ENCODE measurements around the gene GALNT2. TPM values are rescaled to one million over a fixed set of nuclear protein-coding genes. Genes with fewer than 3 reads are reported as not detected.

GALNT2 gene
- total and polyA plus RNA-seq, 2 of the 13 experiments (the other 11 are each of a cell fraction or from before 2014, with no cell fraction given): 39.3 to 39.6 TPM

DNA sequence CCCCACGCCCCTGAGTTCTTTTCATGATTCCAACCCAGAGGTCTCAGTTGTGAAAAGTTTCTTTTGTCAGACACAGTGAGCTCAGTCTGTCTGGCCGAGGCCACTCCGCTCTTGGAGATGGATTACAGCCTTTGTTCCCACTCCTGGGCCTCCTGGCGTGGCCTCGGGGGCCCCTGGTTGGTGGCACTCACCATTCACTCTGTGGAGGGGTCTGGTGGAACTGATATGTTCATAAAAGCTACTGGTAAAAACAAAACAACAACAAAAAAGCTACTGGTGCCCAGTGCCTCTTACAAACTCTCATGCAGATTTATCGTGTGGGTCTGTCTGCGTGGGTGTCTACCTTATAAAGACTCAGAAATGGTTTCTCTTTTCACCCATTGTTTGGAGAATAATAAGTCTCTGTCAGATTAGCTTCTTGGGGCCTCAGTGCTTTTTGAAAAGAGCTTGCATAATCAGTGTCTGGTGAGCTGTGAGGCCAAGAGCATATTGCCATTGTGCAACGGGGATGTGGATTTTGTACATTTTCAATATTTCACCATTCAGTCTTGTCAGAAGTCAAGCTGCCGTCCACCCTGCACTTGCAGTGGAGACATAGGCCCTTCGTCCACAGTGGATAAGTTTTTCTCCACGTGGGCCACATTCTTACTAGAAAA is 86.7 kb downstream of the GALNT2 start (continued):
- TF ChIP-seq YEATS4 (CRISPR knock-in tag; IDR thresholded peaks at IDR 0.05; ENCODE audit: borderline replicate concordance) (0 out of 2 replicates have a peak, but pooled peaks have one; percentile 19), HHEX (CRISPR knock-in tag; IDR thresholded peaks at IDR 0.05) (0 out of 2 replicates have a peak, but pooled peaks have one; percentile 12), SAP130 (CRISPR knock-in tag; IDR thresholded peaks at IDR 0.05; ENCODE audit: low read depth) (peak; percentile 63), PHF8 (CRISPR knock-in tag; IDR thresholded peaks at IDR 0.05) (no peak), RARA (CRISPR knock-in tag; IDR thresholded peaks at IDR 0.05) (peak; percentile 66), CREB1 (IDR thresholded peaks at IDR 0.05) (no peak), CREB1 (CRISPR knock-in tag; IDR thresholded peaks at IDR 0.05) (peak; percentile 49; the same call in 1 of the 2 replicates), ZFP82 (CRISPR knock-in tag; IDR thresholded peaks at IDR 0.05; ENCODE audit: borderline replicate concordance) (peak; percentile 40; the same call in 1 of the 2 replicates), SIN3A (IDR thresholded peaks at IDR 0.05; ENCODE audit: borderline replicate concordance, low read depth, low read length) (0 out of 2 replicates have a peak, but pooled peaks have one; percentile 34), ZFY (CRISPR knock-in tag; IDR thresholded peaks at IDR 0.05) (peak; percentile 34; the same call in 1 of the 2 replicates), ZMYM2 (CRISPR knock-in tag; IDR thresholded peaks at IDR 0.05) (peak; percentile 31; the same call in 1 of the 2 replicates), ZBTB38 (CRISPR knock-in tag; IDR thresholded peaks at IDR 0.05) (no peak), ZNF331 (CRISPR knock-in tag; IDR thresholded peaks at IDR 0.05) (peak; percentile 61), RCOR2 (CRISPR knock-in tag; IDR thresholded peaks at IDR 0.05) (peak; percentile 50; the same call in 1 of the 2 replicates), KLF16 (CRISPR knock-in tag; IDR thresholded peaks at IDR 0.05) (peak in 1 of 2 experiments; percentile 79; a peak in 2 of 4 replicates), THAP11 (CRISPR knock-in tag; IDR thresholded peaks at IDR 0.05) (peak; percentile 71), ZFP62 (CRISPR knock-in tag; IDR thresholded peaks at IDR 0.05) (no peak), SOX6 (IDR thresholded peaks at IDR 0.05) (no peak), SOX6 (CRISPR knock-in tag; IDR thresholded peaks at IDR 0.05) (peak; percentile 99), ZMYM4 (CRISPR knock-in tag; IDR thresholded peaks at IDR 0.05) (peak; percentile 63), KAT7 (CRISPR knock-in tag; IDR thresholded peaks at IDR 0.05; ENCODE audit: borderline replicate concordance) (0 out of 2 replicates have a peak, but pooled peaks have one; percentile 21), SRF (IDR thresholded peaks at IDR 0.05; ENCODE audit: low read depth, low read length) (no peak), HNF4G (IDR thresholded peaks at IDR 0.05; ENCODE audit: borderline replicate concordance, low read depth, low read length) (peak; percentile 67; the same call in 1 of the 2 replicates), HNF4G (CRISPR knock-in tag; IDR thresholded peaks at IDR 0.05; ENCODE audit: borderline replicate concordance, low read depth) (no peak), MZF1 (CRISPR knock-in tag; IDR thresholded peaks at IDR 0.05; ENCODE audit: borderline replicate concordance) (no peak), REPIN1 (CRISPR knock-in tag; IDR thresholded peaks at IDR 0.05; ENCODE audit: borderline replicate concordance, low read depth) (peak; percentile 59; the same call in 1 of the 2 replicates), FOXK1 (CRISPR knock-in tag; IDR thresholded peaks at IDR 0.05; ENCODE audit: borderline replicate concordance, low read depth) (peak; percentile 84; the same call in 1 of the 2 replicates)
- TF ChIP-seq, protein P1, sequence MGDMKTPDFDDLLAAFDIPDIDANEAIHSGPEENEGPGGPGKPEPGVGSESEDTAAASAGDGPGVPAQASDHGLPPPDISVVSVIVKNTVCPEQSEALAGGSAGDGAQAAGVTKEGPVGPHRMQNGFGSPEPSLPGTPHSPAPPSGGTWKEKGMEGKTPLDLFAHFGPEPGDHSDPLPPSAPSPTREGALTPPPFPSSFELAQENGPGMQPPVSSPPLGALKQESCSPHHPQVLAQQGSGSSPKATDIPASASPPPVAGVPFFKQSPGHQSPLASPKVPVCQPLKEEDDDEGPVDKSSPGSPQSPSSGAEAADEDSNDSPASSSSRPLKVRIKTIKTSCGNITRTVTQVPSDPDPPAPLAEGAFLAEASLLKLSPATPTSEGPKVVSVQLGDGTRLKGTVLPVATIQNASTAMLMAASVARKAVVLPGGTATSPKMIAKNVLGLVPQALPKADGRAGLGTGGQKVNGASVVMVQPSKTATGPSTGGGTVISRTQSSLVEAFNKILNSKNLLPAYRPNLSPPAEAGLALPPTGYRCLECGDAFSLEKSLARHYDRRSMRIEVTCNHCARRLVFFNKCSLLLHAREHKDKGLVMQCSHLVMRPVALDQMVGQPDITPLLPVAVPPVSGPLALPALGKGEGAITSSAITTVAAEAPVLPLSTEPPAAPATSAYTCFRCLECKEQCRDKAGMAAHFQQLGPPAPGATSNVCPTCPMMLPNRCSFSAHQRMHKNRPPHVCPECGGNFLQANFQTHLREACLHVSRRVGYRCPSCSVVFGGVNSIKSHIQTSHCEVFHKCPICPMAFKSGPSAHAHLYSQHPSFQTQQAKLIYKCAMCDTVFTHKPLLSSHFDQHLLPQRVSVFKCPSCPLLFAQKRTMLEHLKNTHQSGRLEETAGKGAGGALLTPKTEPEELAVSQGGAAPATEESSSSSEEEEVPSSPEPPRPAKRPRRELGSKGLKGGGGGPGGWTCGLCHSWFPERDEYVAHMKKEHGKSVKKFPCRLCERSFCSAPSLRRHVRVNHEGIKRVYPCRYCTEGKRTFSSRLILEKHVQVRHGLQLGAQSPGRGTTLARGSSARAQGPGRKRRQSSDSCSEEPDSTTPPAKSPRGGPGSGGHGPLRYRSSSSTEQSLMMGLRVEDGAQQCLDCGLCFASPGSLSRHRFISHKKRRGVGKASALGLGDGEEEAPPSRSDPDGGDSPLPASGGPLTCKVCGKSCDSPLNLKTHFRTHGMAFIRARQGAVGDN (CRISPR knock-in tag; IDR thresholded peaks at IDR 0.05): 0 out of 2 replicates have a peak, but pooled peaks have one; percentile 17
- TF ChIP-seq, protein P2, sequence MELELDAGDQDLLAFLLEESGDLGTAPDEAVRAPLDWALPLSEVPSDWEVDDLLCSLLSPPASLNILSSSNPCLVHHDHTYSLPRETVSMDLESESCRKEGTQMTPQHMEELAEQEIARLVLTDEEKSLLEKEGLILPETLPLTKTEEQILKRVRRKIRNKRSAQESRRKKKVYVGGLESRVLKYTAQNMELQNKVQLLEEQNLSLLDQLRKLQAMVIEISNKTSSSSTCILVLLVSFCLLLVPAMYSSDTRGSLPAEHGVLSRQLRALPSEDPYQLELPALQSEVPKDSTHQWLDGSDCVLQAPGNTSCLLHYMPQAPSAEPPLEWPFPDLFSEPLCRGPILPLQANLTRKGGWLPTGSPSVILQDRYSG (CRISPR knock-in tag; IDR thresholded peaks at IDR 0.05): no peak

All from HepG2 (cell line).